Measurements from ENCODE around the gene KIF11.

Gene KIF11

DNA sequence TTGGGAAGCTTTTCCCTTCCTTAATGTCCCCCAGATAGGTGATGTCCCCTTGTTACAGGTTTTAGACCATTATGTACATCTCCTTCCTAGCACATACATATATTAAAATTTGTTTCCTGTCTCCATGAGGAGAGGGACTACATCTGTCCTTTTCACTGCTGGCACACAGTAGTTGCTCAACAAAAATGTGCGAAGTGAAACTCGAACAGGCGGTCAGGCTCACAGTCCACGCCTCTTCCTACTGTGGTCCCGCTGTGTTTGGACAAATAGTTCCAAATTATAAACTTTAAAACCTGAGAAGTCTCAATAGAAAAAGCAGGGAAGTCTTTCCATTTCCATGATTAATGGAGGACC lies 95.6 kb downstream of the KIF11 start:
- no peak for DNase-seq

- DNase-seq = no peak
Measured at GRCh38 chr10:92688927-92689662, 96.2 kb downstream of the KIF11 start.

- no peak for DNase-seq
Measured at GRCh38 chr10:92689663-92690210, 96.8 kb downstream of the KIF11 start, which contains the start of gene HHEX. HHEX (plus strand) TSS chr10:92689955; CDS start chr10:92689987, 32 bp downstream.

GRCh38 chr10:92690211-92690914 lies 97.4 kb downstream of the KIF11 start:
- no peak for DNase-seq

- DNase-seq = no peak
Measured at GRCh38 chr10:92690915-92691590, 98.1 kb downstream of the KIF11 start.

- no peak for DNase-seq
Measured at GRCh38 chr10:92691591-92692079, 98.7 kb downstream of the KIF11 start.

DNA sequence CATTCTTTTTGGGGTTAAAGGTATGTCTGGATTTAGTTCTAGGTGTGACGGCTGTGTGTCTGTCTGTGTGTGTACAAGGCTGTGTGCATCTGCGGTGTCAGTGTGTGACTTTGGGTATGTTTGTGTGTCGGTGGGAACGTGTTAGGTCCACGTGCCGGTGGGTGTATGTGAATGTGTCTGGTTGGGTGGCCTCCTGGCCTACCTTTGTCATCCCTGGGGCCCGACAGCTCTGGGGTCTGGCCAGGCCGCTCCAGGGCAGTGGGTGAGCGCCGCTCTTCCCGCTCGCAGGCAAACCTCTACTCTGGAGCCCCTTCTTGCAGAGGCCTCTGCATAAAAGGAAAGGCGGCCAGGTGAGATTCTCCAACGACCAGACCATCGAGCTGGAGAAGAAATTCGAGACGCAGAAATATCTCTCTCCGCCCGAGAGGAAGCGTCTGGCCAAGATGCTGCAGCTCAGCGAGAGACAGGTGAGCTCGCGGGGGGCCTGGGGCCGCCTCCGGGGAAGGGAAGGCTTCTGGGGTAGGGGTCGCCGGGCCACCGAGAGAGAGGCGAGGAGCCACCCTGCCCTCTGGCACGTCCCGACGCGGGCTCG lies 99.2 kb downstream of the KIF11 start:
- no peak for DNase-seq

DNA sequence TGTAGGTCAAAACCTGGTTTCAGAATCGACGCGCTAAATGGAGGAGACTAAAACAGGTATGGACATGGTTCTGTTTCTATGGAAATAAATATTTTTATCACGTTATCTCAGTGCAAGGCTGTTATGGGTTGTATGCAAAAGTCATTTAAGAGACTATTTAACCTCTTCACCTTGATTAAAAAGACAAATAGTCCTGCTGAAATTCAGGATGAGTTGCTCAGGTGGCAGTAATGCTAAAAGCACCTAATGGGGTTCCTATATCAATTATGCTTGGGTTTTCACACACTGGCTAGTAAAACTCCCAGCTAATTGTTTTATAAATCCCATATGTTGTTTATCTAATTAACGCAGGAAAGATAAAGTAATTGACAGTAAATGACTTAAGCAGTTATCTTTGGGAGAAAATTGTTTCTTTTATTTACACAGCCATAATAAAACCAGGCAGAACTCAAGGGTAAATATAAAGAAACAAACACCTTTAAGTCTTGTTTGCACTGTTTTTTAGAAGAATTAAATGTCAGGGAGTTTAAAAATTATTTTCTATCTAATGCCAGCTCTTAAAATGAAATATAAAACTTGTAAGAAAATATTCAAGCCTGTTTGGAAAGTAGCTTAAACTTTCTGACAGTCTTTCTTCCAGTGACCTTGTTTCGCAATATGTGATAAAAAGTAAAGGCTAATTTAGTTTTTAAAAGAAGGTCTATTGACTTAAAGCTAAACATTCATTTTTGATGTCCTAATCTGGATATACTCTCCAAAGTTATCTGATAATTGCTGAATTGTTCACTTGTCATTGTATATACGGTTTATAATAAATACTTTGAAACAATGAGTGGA lies 100.0 kb downstream of the KIF11 start:
- DNase-seq = no peak

DNA sequence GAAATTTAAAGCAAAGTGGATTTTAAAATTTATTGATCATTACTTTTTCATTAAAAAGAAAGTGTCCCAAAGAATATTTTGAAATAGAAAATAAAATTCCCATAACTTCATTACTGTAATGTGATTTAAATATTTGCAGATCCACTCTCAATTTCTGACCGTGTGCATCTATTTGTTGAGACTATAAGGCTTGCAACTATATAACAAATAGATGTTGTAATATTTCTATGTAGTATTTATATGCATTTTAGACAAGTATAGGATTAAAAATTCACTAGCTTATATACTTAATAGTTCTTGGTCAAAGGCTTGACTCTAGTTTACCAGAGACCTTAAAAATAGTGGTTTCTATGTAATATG lies 100.6 kb downstream of the KIF11 start:
- no peak for DNase-seq

GRCh38 chr10:92695679-92696605 lies 103.0 kb downstream of the KIF11 start:
- DNase-seq = no peak

DNA sequence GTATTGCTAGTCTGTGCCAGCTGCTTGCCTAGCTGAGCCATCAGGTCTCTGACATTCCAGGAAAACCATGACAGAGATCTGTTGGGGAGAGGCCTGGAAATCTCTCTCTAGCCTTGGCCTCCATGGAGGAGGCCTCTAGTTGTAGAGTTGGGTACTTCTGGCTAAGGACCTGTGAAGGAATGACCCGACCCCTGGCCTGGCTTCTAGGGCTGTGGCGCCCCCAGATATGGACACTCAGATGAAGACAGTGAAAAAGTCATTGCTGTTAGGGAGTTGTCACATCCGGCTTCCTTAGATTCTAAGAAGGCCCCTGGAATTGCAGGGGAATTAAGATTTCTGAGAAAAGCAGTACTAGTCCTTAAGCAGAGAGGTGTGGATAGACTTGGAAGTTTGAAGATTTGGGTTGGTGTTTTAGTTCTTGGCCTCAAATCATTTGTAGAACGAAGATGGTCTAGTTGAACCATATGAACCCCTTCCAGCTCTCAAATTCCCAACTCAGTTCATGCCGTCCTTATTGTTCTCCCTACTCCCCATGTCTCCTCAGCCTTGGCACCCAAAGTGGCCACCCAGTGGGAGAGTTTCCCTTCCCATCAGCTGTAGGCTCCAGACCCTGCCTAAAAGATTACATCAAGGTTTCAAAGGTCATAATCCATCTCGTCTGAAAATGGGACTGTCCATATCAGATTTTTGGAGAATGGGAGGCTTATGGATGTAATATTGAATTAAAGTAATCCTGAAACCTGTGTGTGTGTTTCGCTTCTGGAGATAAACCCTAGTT lies 103.9 kb downstream of the KIF11 start:
- no peak for DNase-seq

GRCh38 chr10:92697663-92698511 lies 105.0 kb downstream of the KIF11 start:
- DNase-seq = no peak

DNA sequence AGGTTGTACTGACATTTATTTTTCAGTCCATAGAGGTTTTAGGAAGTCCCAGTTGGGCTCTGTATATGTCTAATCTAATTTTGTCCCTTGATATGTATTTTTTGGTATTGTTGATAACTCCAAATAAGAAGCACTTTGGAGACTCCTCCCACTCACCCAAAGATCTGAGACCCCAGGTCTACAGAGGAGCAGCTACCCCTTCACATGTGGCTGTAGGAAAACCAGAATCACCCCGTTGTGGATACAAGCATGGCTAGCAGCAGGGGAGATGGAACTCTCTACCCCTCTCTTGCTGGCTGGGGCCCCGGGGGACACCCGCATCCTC lies 106.2 kb downstream of the KIF11 start:
- DNase-seq = no peak

GRCh38 chr10:92699518-92700381 lies 106.8 kb downstream of the KIF11 start:
- DNase-seq = peak in 1 of 2 experiments; percentile 22

- no peak for DNase-seq
Measured at GRCh38 chr10:92702301-92702916, 109.5 kb downstream of the KIF11 start.

All from SHP77 (cell line).